Lower leg skin (tissue), 3 donors: ENCODE results near the gene NECTIN1.

Experiments used
- CTCF ChIP-seq, 3 donors: fragments of 450-650 bp; IDR thresholded peaks; one replicate each; pipeline ENCODE4 v1.5.1; 2016; ENCODE audit warnings: antibody characterized with exemption in 3 of 3, mild to moderate bottlenecking in 3 of 3, moderate library complexity in 2 of 3
- POLR2A ChIP-seq, 2 donors: fragments of 450-650 bp; IDR thresholded peaks; one replicate each; pipeline ENCODE4 v1.6.1; 2016 to 2017; ENCODE audit warnings: antibody characterized with exemption in 2 of 2, mild to moderate bottlenecking in 1 of 2, moderate library complexity in 1 of 2

GRCh38 chr11:119589001-119589400 is 140.0 kb downstream of the NECTIN1 start:
- TF ChIP-seq POLR2A (IDR thresholded peaks at IDR 0.05): no peak
- no peak for TF ChIP-seq CTCF (IDR thresholded peaks at IDR 0.05)
